ENCODE results near the gene KIF26B. TPM values are rescaled to one million over a fixed set of nuclear protein-coding genes. Genes with fewer than 3 reads are reported as not detected.

KIF26B gene
- total RNA-seq, 1 experiment from 2014 or later: not detected

- H3K4me3 ChIP-seq: no peak overlapping the region
Measured at GRCh38 chr1:245495681-245496080, 340.9 kb downstream of the KIF26B start.

DNA sequence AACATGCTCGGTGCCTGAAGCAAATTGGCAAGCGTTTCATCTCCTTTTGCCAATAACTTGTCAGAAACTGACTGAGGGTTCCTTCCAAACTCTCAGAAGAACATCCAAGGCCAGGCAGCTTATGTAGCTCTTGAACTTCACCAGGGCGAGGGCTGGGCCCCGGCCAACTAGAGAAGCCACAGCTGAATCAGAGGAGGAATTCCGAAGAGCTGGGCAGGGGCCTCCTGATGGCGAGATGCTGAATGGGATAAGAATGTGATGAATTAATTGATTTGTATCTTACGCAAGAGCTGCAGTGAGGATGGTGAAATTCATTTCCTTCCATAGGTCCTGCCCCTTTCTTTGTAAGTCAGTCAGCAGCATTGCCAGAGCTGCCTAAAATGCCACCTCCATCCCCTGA, 345.8 kb downstream of the KIF26B start:
- H3K27me3 ChIP-seq: no peaks in the 10 kb centered on the region
- DNase-seq: peak; percentile 41
- H3K4me3 ChIP-seq: no peak overlapping the region
- no peaks in the 10 kb centered on the region for H3K9me3 ChIP-seq
- H3K36me3 ChIP-seq: no peaks in the 10 kb centered on the region

More at GRCh38 chr1:245495681-245496080, 340.9 kb downstream of the KIF26B start:
- Histone ChIP-seq H3K27me3 (no peaks in the 10 kb centered on the region), H3K36me3 (no peaks in the 10 kb centered on the region), H3K9me3 (no peaks in the 10 kb centered on the region; the same call in 1 of the 2 replicates)
- no peak for DNase-seq

- no peaks in the 10 kb centered on the region for H3K27me3 ChIP-seq
- H3K9me3 ChIP-seq: no peaks in the 10 kb centered on the region
- DNase-seq: no peak
- no peak overlapping the region for H3K4me3 ChIP-seq
- H3K36me3 ChIP-seq: no peaks in the 10 kb centered on the region
Measured at GRCh38 chr1:245501633-245502032, 346.8 kb downstream of the KIF26B start.

GRCh38 chr1:245503548-245503947, 348.8 kb downstream of the KIF26B start:
- Histone ChIP-seq H3K9me3 (no peaks in the 10 kb centered on the region), H3K4me3 (no peak overlapping the region), H3K27me3 (no peaks in the 10 kb centered on the region), H3K36me3 (no peaks in the 10 kb centered on the region)
- no peak for DNase-seq

DNA sequence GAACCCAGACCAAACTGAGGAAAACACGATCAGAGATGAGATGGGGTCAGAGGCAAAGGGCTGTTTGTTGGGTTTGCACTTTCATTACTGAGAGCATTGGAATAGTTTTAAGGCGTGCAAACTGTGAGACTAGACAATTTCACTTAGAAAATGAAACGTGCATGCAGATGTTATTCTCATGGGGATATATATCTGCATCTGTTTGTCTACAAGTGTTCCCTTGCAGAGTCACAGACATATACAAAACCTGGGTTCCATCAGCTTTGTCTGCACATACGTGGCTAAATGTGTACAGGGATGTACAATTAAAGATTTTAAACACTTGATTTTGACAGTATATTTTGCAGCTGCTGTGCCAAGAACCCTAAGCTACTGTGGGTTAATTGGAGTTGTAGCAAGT, 355.4 kb downstream of the KIF26B start:
- DNase-seq: no peak
- Histone ChIP-seq H3K36me3 (no peaks in the 10 kb centered on the region), H3K9me3 (no peaks in the 10 kb centered on the region; the same call in 1 of the 2 replicates), H3K27me3 (peaks cover 8% of the 10 kb centered on the region), H3K4me3 (no peak overlapping the region)

DNA sequence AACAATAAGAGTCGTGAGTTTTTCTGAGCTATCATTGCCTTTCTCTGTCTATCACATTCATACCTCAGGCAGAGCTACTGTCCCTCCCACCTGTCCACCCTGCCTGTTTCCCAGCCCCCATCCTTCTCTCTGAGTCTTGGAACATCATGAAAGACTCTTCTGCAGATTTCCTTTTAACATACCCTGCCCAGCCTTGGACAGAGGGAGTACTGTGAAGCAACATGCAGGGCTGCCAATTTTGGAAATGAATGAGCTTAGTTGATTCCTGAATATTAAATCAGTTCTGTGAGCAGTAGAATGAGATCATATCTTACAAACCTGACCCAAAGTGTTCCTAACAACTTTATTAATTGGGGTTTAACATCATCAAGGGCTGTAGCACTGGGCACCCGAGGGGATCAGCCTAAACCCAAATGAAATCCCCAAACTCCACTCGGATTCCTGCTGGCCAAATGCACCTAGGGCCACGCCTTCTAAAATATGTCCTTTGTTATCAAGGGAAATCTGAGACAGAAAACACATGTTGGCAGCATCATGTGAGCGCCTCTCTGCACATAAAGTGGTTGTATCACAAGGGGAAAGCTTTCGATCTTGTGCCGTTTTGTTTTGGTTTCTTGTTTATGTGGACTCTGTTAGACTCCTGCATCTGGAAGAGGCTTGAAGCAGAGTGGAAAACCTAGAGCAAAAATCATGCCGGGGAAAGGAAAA, 357.6 kb downstream of the KIF26B start:
- H3K9me3 ChIP-seq: no peaks in the 10 kb centered on the region; the same call in 1 of the 2 replicates
- no peaks in the 10 kb centered on the region for H3K36me3 ChIP-seq
- DNase-seq: no peak
- peaks cover 8% of the 10 kb centered on the region for H3K27me3 ChIP-seq
- H3K4me3 ChIP-seq: no peak overlapping the region

GRCh38 chr1:245512980-245513578, 358.3 kb downstream of the KIF26B start:
- peak; percentile 6 for DNase-seq
- Histone ChIP-seq H3K36me3 (no peaks in the 10 kb centered on the region), H3K27me3 (peaks cover 8% of the 10 kb centered on the region), H3K4me3 (no peak overlapping the region), H3K9me3 (no peaks in the 10 kb centered on the region; the same call in 1 of the 2 replicates)

DNA sequence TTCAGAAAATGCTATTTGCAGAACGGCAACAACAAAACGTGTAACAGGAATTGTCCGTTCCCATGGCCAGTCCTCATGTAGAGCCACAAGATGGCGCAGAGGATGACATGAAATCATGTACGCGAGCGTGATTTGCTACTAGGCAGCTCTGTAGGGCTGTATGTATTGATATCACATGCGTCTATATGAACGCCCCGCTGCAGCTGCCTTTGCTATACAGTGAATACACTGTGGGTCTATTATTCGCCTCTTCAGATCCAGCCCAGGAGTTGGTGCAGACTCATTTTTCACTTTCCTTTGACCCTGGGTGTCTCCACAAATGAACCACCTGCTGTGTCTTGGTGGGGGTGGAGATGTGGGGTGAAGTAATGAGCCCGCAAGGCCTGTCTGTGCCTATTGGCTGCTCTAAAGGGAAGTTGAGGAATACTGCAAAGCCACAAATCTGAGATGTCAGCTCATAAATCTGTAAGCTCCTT, 361.5 kb downstream of the KIF26B start:
- no peaks in the 10 kb centered on the region for H3K9me3 ChIP-seq
- no peak overlapping the region for H3K4me3 ChIP-seq
- no peak for DNase-seq
- no peaks in the 10 kb centered on the region for H3K36me3 ChIP-seq
- H3K27me3 ChIP-seq: peaks cover 6% of the 10 kb centered on the region

DNA sequence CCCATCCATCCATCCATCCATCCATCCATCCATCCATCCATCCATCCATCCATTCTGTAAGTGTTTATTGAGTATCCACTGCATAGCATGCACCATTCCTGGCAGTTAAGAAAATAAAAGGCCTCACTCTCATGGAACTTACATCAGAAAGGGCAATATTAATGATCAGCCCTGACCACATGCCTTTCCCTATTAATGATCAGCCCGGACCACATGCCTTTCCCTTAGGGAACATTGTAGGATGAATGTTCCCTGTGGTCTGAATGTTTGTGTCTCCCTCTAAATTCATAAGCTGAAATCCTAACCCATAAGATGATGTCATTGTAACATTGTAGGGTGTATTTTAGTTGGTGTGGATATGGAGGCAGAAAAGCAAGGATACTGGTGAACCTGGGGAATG, 365.8 kb downstream of the KIF26B start:
- DNase-seq: no peak
- H3K9me3 ChIP-seq: no peaks in the 10 kb centered on the region

DNA sequence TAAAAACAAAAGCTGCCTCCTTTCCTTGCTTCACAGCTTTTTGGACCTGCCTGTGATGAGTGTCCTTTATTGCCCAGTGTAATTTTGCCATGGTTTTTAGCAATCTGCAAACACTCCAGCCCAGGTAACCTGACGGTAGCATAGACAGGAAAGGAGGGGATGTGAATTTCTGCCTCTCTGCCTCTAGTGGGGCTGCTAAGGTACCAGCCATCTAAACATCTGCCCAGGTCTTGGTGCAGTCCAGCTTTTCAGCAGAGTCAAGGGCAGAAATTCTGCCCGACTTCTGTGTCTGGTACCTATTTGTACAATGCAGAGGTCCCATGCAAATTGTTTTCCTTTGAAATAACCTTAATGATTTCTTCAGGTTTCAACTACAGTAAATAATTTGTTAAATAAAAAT, 371.4 kb downstream of the KIF26B start:
- no peak for DNase-seq
- no peaks in the 10 kb centered on the region for H3K9me3 ChIP-seq
- H3K27me3 ChIP-seq: peaks cover 15% of the 10 kb centered on the region
- H3K4me3 ChIP-seq: no peak overlapping the region
- H3K36me3 ChIP-seq: no peaks in the 10 kb centered on the region

More for the DNA sequence above, 365.8 kb downstream of the KIF26B start:
- H3K27me3 ChIP-seq: peaks cover 8% of the 10 kb centered on the region
- H3K4me3 ChIP-seq: no peak overlapping the region
- no peaks in the 10 kb centered on the region for H3K36me3 ChIP-seq

DNA sequence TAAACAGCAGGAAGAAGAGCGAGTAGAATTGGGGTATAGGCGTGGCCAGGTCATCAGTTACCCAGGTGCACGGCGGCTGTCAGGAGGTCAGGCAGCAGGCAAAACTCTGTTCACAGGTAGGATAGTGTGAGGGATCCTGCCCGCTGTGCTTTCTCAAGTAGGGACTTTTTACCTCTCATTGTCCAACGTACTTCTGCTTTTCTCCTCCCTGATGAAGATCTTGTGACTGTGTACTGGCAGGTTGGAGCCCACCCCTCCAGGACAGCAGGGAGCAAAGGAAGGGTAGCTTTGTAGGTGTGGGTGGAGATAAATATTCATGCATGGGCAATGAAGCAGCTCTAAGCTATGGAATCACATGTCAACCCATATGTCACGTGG, 373.5 kb downstream of the KIF26B start:
- no peak for DNase-seq
- peaks cover 15% of the 10 kb centered on the region for H3K27me3 ChIP-seq
- H3K36me3 ChIP-seq: no peaks in the 10 kb centered on the region
- no peak overlapping the region for H3K4me3 ChIP-seq
- H3K9me3 ChIP-seq: no peaks in the 10 kb centered on the region

DNA sequence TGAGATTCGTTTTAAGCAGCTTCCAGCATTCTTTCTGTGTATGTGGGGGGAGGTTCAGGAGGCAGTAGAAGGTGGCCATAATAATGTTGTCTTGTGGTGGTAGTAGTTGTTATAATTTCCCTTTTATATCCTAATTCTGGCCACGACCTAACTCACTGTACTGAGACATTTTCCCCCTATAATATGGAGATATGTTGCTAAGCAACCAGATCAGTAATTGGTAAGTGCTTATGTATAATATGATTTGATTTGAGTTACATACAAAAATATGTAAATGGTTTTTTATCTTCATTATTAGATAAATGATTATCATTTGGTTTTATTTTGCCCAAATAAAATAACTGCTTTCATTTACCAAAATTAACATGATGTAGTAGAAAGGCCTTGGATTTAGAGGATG, 376.2 kb downstream of the KIF26B start:
- Histone ChIP-seq H3K27me3 (peaks cover 7% of the 10 kb centered on the region), H3K36me3 (no peaks in the 10 kb centered on the region)

GRCh38 chr1:245537992-245538391, 383.2 kb downstream of the KIF26B start:
- Histone ChIP-seq H3K36me3 (no peaks in the 10 kb centered on the region), H3K9me3 (no peaks in the 10 kb centered on the region), H3K27me3 (no peaks in the 10 kb centered on the region; the same call in 1 of the 2 replicates), H3K4me3 (no peak overlapping the region)
- no peak for DNase-seq

More for the DNA sequence above, 376.2 kb downstream of the KIF26B start:
- DNase-seq: no peak
- Histone ChIP-seq H3K4me3 (no peak overlapping the region), H3K9me3 (no peaks in the 10 kb centered on the region)

GRCh38 chr1:245538671-245539070, 383.9 kb downstream of the KIF26B start:
- H3K36me3 ChIP-seq: no peaks in the 10 kb centered on the region
- H3K4me3 ChIP-seq: no peak overlapping the region
- no peaks in the 10 kb centered on the region for H3K9me3 ChIP-seq
- DNase-seq: no peak
- H3K27me3 ChIP-seq: no peaks in the 10 kb centered on the region

GRCh38 chr1:245541369-245541768, 386.6 kb downstream of the KIF26B start:
- Histone ChIP-seq H3K9me3 (no peaks in the 10 kb centered on the region), H3K4me3 (no peak overlapping the region), H3K27me3 (no peaks in the 10 kb centered on the region), H3K36me3 (no peaks in the 10 kb centered on the region)
- DNase-seq: no peak

GRCh38 chr1:245542365-245542764, 387.6 kb downstream of the KIF26B start:
- Histone ChIP-seq H3K27me3 (no peaks in the 10 kb centered on the region), H3K9me3 (no peaks in the 10 kb centered on the region), H3K4me3 (no peak overlapping the region), H3K36me3 (no peaks in the 10 kb centered on the region)
- no peak for DNase-seq

DNA sequence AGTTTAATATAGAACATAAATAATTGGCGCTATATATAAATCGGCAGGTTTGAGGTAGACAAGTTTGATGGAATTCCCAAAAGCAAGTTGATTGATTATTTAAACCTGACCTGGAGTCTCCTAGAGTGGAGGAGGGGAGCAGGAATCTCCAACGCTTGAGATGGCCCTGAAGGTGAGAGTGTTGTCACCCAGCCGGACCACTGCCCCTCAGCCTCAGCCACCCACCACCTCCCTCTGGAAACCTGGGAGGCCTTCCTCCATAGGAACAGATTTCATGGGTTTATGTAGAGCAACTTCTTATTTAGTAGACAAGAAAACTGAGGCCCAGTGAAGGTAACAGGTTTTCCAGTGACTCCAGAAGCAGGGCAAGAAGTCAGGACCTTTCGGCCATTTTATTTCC, 389.5 kb downstream of the KIF26B start:
- Histone ChIP-seq H3K9me3 (no peaks in the 10 kb centered on the region), H3K36me3 (no peaks in the 10 kb centered on the region), H3K4me3 (no peak overlapping the region), H3K27me3 (no peaks in the 10 kb centered on the region)
- DNase-seq: no peak

DNA sequence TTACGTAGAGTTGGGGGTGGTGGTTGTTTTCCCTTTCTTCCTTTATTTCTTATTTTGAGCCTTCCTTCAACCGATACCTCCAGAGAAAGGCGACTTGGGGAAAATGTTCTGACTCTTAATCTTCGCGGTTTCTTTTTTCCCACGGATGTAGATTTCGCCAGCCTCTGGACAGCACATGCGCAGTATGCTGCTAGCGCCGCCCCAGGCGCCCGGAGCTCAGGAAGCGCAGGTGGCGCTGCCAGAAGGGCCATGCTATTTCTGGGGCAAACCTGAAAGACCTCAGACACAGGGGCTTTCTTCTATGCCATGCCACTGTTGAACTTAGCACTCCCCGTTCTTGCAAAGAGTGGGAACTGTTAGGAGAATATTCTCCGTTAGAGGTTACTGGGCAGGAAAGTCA, 392.1 kb downstream of the KIF26B start:
- Histone ChIP-seq H3K27me3 (no peaks in the 10 kb centered on the region), H3K36me3 (no peaks in the 10 kb centered on the region), H3K4me3 (no peak overlapping the region), H3K9me3 (no peaks in the 10 kb centered on the region)
- no peak for DNase-seq
